HG02610 (cell line): ENCODE data around the gene FARSB.

Experiments
- ATAC-seq: cut with Tn5 transposase; IDR thresholded peaks from one replicate; pipeline ENCODE4 v1.9.1; 2021; ENCODE audit warnings: mild to moderate bottlenecking, moderate library complexity; ENCODE audit not compliant: unreplicated experiment

FARSB gene

DNA sequence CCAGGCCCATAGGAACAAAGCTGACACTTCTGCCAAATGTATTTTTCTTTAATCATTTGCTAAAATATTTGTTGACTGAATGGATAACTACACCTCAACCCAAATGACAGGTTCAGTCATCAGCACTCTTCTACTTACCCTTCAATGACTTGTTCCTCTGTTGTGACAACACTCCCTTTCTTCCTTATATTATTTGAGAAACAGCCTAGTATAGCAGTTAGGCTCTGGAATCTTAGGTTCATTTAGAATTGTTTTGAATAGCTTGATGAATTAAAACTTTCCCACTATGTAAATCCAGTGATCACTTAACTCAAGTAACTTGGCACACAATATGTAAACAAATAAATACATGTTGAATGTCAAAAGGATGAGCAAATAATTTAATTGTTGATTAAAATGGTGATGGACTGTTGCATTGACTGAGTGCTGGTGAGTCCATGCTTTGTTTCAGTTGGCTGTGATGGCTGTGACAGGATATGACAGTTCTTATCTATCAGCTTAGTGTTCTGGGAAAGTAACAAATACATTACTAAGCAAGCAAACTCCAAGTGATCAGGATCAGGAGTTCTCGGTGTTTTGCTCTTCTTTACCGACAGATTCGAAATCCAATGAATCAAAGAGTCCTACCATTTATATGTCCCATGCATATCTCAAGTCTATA, 12.7 kb upstream of the FARSB start:
- no peak for ATAC-seq

- ATAC-seq: no peak
Measured at GRCh38 chr2:222663479-222663878, 7.6 kb upstream of the FARSB start.

DNA sequence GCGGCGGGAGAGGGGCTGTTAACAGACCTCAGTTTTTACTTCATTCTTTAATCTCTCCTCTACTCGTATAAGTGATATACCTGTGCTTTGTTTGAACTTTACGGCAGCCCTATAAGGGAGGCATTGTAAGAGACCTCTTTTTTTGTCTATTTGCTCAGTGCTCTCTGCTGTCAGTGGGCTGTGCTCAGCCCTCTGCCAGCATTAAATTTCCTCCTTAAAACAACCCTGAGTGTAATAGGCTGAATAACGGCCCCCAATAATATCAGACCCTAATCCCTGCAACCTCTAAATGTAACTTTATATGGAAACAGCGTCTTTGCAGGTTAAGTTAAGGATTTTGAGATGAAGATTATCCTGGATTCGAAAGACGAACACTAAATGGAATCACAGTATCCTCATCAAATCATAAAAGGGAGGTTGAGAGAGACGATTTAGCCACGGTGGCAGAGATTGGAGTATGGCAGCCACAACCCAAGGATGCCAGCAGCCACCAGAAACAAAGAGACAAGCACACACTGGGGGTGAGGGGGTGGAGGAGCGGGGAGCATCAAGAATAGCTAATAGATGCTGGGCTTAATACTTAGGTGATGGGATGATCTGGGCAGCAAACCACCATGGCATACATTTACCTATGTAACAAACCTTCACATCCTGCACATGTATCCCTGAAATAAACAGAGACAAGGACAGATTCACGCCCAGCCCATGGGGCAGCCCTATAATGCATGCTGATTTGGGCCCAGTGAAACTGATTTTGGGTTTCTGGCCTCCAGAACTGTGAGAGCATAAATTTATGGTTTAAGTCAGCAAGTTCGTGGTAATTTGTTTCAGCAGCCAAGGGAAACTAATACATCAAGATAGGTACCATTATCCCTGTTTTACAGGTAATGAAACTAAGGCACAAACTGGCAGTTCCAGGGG, 894 bp upstream of the FARSB start:
- peak; percentile 9 for ATAC-seq

DNA sequence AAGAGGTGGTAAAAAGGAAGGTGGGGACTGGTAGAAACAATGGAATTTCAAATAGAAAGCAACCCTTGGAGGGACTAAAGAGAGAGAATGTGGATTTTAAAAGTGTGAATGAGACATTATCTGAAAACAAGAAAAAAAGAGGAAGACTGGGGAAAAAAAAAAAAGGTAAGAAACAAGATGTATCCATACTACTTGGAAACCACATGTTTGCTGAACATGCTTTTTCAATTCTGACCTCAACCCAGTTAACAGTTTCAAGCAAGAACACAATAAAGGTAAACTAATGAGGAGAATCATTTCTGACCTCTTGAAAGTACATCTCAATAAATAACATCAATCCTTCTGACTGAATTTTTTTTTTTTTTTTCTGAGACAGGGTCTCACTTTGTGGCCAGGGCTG, 2.6 kb downstream of the FARSB start:
- no peak for ATAC-seq

DNA sequence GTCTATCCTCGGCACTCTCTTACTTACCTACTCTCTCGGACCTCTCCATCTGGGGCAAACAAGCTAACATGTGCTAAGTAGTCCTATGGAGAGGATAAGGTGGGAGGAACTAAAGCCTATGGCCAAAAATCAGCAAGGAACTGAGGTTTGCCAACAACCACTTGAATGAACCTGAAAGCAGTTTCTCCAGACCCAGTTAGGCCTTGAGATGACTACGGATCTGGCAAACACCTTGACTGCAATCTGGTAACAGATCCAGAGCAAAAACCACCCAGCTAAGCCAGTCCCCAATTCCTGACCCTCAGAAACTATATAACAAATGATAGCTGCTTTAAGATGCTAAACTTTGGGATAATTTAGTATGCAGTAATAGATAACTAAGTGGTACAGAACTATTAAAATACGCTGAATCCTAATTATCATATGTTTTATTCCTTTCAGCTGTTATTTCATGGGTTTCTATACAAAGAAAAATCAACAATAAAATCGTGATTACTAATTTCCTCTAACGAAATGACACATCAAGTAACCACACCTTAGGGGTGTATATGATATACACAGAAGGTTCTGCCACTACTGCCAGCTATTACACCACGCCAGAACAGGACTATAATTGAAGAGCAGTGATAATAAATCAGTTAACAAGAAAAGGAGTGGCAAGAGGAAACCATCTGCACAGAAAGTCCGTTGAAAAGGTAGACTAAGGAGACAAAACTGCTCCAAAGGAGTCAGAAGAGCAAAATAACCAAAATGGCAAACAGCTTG, 3.2 kb downstream of the FARSB start:
- no peak for ATAC-seq

- no peak for ATAC-seq
Measured at GRCh38 chr2:222651718-222652418, 4.0 kb downstream of the FARSB start.

DNA sequence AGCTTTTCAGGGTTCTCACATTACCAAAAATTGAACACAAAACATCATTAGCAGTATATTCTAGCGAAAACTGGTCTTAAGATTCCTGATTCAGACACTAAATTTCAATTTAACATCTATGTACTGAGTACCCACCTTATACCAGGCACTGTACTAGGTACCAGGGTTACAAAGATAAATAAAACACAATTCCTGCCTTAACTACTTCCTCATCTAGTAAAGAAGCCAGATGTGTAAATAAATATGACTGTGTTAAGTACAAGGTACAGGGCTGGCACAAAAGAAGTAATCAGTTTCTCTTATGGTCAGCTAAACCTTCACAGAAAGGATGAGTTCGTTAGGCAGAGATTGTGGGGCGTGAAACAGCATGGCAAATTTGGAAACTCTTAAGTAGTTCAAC, 6.1 kb downstream of the FARSB start:
- no peak for ATAC-seq

GRCh38 chr2:222646008-222646407, 9.9 kb downstream of the FARSB start:
- ATAC-seq: no peak

DNA sequence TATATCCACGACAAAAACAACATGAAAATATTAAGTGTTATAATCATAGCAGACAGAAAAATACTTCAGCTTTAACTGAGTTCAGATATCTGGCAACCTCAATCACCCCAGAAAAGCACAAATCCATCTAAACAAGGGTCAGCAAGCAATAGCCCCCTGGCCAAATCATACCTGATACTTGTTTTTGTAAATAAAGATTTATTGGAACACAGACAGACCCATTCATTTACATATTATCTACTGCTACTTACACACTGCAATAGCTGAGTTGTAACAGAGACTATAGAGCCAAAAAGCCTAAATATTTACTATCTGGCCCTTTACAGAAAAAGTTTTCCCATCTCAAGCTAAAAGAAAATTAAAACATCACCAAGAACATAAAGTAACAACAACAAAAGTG, 12.8 kb downstream of the FARSB start:
- no peak for ATAC-seq

DNA sequence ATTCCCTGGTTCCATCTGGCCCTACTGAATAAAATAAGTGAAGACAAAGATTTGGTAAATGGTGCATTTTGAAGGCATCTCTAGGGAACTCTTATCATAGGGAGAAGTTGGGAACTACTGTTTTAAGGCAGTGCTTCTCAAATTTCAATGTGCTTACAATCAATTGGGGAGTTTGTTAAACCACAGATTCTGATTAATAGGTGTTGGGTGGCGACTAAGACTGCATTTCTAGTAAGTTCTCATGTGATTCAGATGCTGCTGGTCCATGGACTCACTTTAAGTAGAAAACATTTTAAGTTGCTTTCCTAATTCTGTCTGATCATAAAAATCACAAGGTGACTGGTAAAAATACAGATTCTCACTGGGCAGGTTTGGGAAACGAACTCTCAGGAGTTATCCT, 14.6 kb downstream of the FARSB start:
- ATAC-seq: no peak

GRCh38 chr2:222637067-222637466, 18.8 kb downstream of the FARSB start:
- ATAC-seq: no peak

DNA sequence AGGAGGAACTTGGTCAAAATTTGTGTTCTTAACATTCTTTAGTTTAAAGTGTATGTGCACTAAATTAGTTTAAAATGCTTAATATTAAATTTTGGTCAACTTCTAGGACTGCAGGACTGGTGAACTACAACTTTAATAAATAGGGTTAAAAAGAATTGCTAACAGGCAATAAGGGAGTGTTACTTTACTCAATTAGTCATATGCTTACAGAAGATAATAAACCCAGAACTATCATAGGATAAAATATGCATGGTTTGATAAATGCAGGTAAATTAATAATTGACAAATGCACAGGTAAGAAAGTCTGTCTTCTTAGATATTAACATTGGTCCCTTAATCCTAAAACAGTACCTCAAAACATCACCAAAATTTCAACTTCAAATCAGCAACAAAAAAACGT, 20.6 kb downstream of the FARSB start:
- no peak for ATAC-seq

GRCh38 chr2:222627764-222628163, 28.1 kb downstream of the FARSB start:
- ATAC-seq: no peak

GRCh38 chr2:222623756-222624309, 32.1 kb downstream of the FARSB start:
- ATAC-seq: no peak

- ATAC-seq: no peak
Measured at GRCh38 chr2:222622910-222623309, 33.0 kb downstream of the FARSB start.

DNA sequence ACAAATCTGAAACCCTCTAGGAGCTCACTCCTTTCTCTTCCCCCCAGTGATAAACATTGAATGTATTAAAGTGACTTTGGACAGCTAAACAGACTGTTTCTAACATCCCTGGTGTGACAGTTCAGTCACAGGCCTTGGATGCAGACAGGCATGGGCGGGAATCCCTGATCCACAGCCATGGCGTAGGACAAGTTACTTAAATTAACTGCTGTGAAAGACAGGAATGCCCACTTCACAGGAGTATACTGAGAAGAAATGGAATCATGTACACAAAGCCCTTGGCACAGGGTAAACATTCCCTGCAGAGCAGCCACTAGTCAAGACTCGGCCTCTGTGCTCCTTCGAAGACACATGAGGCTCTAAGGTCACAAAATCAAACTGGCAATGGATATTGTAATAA, 34.0 kb downstream of the FARSB start:
- no peak for ATAC-seq

DNA sequence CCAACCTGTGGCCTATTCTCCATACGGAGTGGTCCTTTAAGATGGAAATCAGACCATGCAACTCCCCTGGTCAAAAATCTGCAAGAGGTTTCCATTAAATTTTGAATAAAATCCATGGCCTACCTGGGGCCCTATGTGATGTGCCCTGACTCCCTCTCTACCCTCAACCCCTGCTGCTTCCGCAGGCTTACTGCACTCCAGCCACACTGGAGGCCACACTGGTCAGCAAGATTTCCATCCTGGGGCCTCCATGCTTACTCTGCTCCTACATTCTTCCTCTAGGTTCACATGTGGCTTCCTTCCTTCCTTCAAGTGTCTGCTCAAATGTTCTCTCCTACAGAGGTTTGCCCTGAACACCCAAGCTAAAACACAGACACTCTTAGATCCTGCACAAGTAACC, 40.6 kb downstream of the FARSB start:
- ATAC-seq: no peak

DNA sequence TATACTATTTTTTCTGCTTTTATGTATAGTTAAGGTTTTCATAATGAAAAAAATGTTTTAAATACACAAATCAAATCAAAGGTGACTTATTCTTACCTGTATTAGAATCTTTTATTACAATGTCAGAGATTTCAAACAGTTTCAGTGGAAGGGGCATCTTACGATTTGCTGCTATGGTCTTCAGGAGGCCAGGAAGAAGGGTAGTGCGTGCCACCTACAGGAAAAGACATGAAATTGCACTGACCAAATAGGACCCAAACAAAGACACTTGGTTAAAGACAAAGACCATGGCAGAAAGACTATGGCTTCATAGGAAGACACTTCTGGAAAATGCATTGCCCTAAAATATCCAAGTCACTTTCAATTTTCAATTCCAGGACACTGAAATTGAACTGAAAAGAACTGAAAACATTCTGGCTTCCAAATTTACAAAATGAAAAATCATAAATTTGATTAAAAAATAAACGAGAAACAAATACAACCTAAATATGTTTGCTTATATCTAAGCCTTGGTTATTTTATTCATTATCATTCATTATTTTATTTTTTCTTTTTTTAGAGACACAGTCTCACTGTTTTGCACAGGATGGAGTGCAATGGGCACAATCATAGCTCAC, 42.1 kb downstream of the FARSB start:
- peak; percentile 86 for ATAC-seq

GRCh38 chr2:222611684-222612083, 44.2 kb downstream of the FARSB start:
- no peak for ATAC-seq

DNA sequence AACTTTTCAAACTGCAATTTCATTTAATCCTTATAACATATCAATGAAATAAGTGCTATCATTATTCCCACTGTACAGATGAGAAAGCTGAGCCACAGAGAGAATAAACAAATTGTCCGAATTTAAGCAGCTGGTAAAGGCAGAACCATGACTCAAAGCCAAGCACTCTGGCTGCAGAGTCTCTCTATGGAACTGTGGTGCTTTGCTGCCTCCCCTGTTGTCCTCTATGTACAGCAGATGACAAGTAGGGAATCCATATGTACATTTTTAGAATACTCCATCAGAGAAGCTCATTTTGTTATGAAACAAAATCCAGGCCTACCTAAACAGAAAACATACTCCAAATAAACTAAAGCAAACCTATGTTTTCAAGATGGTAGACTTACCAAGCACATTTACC, 45.1 kb downstream of the FARSB start:
- ATAC-seq: no peak
